ENCODE results near the gene MRTFA. TPM values are rescaled to one million over a fixed set of nuclear protein-coding genes. Genes with fewer than 3 reads are reported as not detected.
A peak's percentile ranks its signal among the peaks of the same experiment; 100 is the strongest.

MRTFA gene
- polyA plus RNA-seq, 1 experiment = 8.9 TPM

DNA sequence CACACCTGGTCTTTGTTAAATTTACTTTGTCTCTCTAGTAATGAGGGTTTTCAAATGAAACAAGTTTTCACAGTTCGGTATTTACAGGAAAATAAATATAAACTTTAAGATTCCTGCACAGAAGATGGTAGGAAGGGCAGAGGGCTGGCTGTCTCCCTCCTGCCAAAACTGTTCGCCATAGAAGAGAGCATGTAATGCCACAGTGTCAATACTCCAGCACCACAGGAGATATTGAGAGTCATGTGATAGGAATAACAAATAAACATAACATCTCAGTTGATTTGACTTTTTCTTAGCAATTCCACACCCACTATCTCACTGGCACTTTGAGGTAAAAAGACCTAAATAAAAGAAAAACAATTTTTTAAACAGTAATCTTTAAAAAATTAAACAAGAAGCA, 100.9 kb downstream of the MRTFA start:
- TF ChIP-seq, protein P1, sequence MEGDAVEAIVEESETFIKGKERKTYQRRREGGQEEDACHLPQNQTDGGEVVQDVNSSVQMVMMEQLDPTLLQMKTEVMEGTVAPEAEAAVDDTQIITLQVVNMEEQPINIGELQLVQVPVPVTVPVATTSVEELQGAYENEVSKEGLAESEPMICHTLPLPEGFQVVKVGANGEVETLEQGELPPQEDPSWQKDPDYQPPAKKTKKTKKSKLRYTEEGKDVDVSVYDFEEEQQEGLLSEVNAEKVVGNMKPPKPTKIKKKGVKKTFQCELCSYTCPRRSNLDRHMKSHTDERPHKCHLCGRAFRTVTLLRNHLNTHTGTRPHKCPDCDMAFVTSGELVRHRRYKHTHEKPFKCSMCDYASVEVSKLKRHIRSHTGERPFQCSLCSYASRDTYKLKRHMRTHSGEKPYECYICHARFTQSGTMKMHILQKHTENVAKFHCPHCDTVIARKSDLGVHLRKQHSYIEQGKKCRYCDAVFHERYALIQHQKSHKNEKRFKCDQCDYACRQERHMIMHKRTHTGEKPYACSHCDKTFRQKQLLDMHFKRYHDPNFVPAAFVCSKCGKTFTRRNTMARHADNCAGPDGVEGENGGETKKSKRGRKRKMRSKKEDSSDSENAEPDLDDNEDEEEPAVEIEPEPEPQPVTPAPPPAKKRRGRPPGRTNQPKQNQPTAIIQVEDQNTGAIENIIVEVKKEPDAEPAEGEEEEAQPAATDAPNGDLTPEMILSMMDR (IDR thresholded peaks at IDR 0.05; ENCODE audit: insufficient read depth, low read depth, low read length) = no peak
- ChIA-PET POLR2A (interaction anchor here (0.6 kb wide), 1 partner anchor 128 kb away, joined by 4 read pairs; no protein-coding TSS in a partner anchor), CTCF (interaction anchor here (4.0 kb wide), 1 partner anchor 11 kb away, joined by 22 read pairs; no protein-coding TSS in a partner anchor)
- Histone ChIP-seq H3K4me3 (ENCODE audit: low read depth, low read length) (no peak overlapping the region), H3K36me3 (ENCODE audit: control insufficient read depth, insufficient read depth, low read length) (no peaks in the 10 kb centered on the region), H3K27me3 (ENCODE audit: control insufficient read depth, insufficient read depth, low read length) (no peaks in the 10 kb centered on the region)
- DNase-seq (ENCODE audit: low read depth) = no peak

DNA sequence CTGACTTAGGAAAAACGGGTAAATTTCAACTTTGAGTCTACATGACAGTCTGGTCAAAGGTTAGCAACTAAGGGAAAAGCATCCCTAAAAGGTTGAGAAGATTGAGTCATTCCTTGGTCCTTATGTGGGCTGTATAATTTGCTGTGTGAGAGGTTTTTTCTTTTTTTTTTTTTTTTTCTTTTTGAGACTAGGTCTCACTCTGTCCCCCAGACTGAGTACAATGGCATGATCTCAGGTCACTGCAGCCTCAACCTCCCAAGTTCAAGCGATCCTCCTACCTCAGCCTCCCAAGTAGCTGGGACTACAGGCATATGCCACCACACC, 101.4 kb downstream of the MRTFA start:
- DNase-seq (ENCODE audit: low read depth) = no peak
- ChIA-PET CTCF (interaction anchor here (4.0 kb wide), 1 partner anchor 10 kb away, joined by 22 read pairs; no protein-coding TSS in a partner anchor), POLR2A (interaction anchor here (0.6 kb wide), 1 partner anchor 128 kb away, joined by 4 read pairs; no protein-coding TSS in a partner anchor)
- Histone ChIP-seq H3K27me3 (ENCODE audit: control insufficient read depth, insufficient read depth, low read length) (no peaks in the 10 kb centered on the region), H3K4me3 (ENCODE audit: low read depth, low read length) (no peak overlapping the region), H3K36me3 (ENCODE audit: control insufficient read depth, insufficient read depth, low read length) (no peaks in the 10 kb centered on the region)
- TF ChIP-seq, protein P1 (IDR thresholded peaks at IDR 0.05; ENCODE audit: insufficient read depth, low read depth, low read length) = no peak

DNA sequence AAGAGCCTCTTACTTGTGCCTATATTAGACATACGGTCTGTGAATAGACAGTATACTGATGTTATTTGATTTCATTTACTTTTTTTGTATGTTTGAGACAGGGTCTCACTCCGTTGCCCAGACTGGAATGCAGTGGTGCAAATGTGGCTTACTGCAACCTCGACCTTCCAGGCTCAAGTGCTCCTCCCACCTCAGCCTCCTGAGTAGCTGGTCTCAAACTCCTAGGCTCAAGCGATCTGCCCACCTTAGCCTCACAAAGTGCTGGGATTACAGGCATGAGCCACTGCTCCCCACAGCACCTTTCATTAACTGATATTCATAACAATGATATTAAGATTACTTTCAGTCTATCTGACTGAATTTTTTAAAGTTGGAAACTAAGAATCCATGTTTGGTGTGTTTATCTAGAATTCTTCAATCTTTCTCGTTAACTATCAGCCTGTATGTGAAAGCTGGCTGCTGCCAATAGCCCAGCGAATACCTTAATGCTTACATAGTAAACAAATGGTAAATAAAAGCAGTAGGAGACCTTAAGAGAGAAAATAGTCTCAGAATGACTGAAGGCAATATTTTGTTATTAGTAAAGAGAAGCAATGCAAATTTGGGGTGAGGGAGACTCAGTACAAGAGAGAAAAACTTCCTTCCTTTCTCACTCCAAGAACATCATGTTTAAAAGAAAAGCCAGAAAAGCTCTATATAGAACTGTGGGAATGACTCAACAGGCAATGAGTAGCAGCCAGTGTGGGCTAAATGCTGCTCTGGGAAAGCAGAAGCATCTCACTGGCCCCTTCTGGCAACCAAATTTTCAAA, 101.9 kb downstream of the MRTFA start:
- POLR2A ChIA-PET = interaction anchor here (0.6 kb wide), 1 partner anchor 129 kb away, joined by 4 read pairs; no protein-coding TSS in a partner anchor
- DNase-seq (ENCODE audit: low read depth) = no peak
- CTCF ChIA-PET = interaction anchor here (0.5 to 4.0 kb wide), 6 partner anchors 10 to 1005 kb away, joined by 3 to 22 read pairs (median 6); no protein-coding TSS in a partner anchor
- Histone ChIP-seq H3K36me3 (ENCODE audit: control insufficient read depth, insufficient read depth, low read length) (no peaks in the 10 kb centered on the region), H3K4me3 (ENCODE audit: low read depth, low read length) (no peak overlapping the region), H3K27me3 (ENCODE audit: control insufficient read depth, insufficient read depth, low read length) (no peaks in the 10 kb centered on the region)
- TF ChIP-seq, protein P1 (IDR thresholded peaks at IDR 0.05; ENCODE audit: insufficient read depth, low read depth, low read length) = no peak

DNA sequence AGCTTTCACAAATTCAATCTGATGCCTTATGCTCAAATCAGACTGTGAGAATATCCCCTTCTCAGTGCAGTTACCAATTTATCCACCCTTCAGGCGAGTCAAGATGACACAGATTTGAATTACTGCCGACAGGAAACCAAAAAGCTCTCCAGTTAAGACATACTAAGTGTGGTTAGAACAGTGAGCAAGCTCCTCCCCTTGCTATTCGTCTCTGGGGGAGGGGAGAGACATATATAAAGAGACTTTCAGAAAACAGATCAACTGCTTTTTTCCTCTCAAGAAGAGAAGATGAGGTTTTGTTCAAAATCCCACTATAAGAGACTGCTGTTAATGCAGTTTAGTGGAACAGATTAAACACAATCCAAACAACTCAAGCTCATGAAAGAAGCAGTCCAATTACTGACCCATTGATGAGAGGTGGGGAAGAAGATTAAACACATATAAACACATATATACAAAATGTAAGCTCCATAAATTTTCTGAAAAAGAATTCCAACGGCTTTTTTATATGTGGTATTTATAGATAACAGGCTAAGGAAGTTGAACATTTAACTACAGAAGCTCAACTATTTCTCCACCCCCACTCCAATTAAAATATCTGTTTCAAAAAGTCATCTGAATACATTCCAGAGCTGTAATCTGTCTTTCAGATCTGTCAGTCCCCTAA, 102.7 kb downstream of the MRTFA start:
- Histone ChIP-seq H3K4me3 (ENCODE audit: low read depth, low read length) (peak overlapping the region; percentile 20), H3K27me3 (ENCODE audit: control insufficient read depth, insufficient read depth, low read length) (no peaks in the 10 kb centered on the region), H3K36me3 (ENCODE audit: control insufficient read depth, insufficient read depth, low read length) (no peaks in the 10 kb centered on the region)
- ChIA-PET CTCF (interaction anchor here (0.5 to 4.0 kb wide), 6 partner anchors 9 to 1004 kb away, joined by 3 to 22 read pairs (median 6); no protein-coding TSS in a partner anchor), POLR2A (interaction anchor here (0.6 kb wide), 1 partner anchor 23 kb away, joined by 3 read pairs; no protein-coding TSS in a partner anchor)
- TF ChIP-seq, protein P1 (IDR thresholded peaks at IDR 0.05; ENCODE audit: insufficient read depth, low read depth, low read length) = no peak
- no peak for DNase-seq (ENCODE audit: low read depth)
